ENCODE results near the gene MESP1.

Gene MESP1

DNA sequence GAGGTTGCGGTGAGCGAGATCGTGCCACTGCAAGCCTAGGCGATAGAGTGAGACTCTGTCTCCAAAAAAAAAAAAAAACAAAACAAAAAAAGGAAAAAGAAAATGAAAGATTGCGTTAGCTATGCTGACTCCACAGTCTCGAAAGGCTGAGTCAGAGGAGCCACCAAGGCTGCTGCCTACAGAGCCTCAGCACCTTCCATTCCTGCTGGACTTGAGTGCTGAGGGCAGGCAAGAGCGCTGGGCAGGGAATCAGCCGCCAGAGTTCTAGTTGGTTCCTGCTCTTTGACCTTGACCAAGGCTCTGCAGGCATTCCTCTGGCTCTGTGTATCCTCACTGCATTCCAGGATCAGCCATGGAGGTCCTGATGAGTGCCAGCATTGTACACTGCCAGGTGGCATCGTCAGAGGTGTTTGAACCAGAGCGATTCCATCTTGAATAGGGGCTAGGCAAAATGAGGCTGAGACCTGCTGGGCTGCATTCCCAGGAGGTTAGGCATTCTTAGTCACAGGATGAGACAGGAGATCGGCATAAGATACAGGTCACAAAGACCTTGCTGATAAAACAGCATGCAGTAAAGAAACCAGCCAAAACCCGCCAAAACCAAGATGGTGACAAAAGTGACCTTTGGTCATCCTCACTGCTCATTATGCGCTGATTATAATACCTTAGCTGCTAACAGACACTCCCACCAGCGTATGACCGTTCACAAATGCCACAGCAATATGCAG, 31.0 kb upstream of the MESP1 start:
- Histone ChIP-seq H3F3A (ENCODE audit: insufficient read depth) (no peaks in the 10 kb centered on the region), H3K4me2 (ENCODE audit: low read depth, low read length, poor library complexity, severe bottlenecking) (peak overlapping the region; percentile 13), H3K27me3 (ENCODE audit: low read length) (no peaks in the 10 kb centered on the region), H3K9me2 (replicated peaks; ENCODE audit: insufficient read depth, low read length) (no peaks in the 10 kb centered on the region), H3K27ac (ENCODE audit: low read depth, low read length) (no peak overlapping the region), H4K20me1 (ENCODE audit: low read depth, low read length) (no peaks in the 10 kb centered on the region), H3K36me3 (ENCODE audit: low read length) (no peaks in the 10 kb centered on the region), H3K9me3 (ENCODE audit: insufficient read depth, low read length) (no peaks in the 10 kb centered on the region), H3K4me3 (ENCODE audit: insufficient read depth, low read length, poor library complexity, severe bottlenecking) (no peak overlapping the region), H3K9ac (ENCODE audit: low read length) (no peak overlapping the region), H3K79me2 (ENCODE audit: insufficient read depth, low read length) (no peaks in the 10 kb centered on the region), H2AFZ (ENCODE audit: low read depth, low read length, severe bottlenecking) (no peak overlapping the region)
- no peak for TF ChIP-seq EZH2phosphoT487 (conservative IDR thresholded peaks at IDR 0.05; ENCODE audit: low read length)
- TF ChIP-seq, protein P1, sequence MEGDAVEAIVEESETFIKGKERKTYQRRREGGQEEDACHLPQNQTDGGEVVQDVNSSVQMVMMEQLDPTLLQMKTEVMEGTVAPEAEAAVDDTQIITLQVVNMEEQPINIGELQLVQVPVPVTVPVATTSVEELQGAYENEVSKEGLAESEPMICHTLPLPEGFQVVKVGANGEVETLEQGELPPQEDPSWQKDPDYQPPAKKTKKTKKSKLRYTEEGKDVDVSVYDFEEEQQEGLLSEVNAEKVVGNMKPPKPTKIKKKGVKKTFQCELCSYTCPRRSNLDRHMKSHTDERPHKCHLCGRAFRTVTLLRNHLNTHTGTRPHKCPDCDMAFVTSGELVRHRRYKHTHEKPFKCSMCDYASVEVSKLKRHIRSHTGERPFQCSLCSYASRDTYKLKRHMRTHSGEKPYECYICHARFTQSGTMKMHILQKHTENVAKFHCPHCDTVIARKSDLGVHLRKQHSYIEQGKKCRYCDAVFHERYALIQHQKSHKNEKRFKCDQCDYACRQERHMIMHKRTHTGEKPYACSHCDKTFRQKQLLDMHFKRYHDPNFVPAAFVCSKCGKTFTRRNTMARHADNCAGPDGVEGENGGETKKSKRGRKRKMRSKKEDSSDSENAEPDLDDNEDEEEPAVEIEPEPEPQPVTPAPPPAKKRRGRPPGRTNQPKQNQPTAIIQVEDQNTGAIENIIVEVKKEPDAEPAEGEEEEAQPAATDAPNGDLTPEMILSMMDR (IDR thresholded peaks at IDR 0.05; ENCODE audit: insufficient read depth, low read length, poor library complexity, severe bottlenecking), result no peak

DNA sequence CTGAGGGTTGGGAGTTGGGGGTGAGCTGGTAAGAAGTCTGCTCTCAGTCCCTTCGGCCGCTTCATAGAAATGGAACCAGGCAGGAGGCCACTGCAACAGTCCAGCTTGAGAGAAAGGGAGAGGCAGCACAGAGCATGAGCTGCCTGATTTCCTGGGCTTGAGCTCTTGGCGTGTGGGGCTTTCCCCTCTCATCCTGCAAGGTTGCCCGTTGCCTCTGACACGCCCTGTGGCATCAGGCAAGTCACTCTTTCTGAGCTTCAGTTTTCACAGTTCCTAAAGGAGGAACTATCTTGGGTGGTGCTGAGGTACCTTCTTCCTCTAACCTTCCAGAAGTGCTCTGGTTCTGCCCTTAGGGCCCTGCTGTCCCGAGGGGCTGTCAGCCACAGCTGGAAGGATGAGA, 30.0 kb upstream of the MESP1 start:
- H3K27ac ChIP-seq (ENCODE audit: low read depth, low read length), result no peak overlapping the region
- H4K20me1 ChIP-seq (ENCODE audit: low read depth, low read length), result no peaks in the 10 kb centered on the region
- H3F3A ChIP-seq (ENCODE audit: insufficient read depth), result no peaks in the 10 kb centered on the region
- H2AFZ ChIP-seq (ENCODE audit: low read depth, low read length, severe bottlenecking), result no peak overlapping the region
- no peak for TF ChIP-seq EZH2phosphoT487 (conservative IDR thresholded peaks at IDR 0.05; ENCODE audit: low read length)
- TF ChIP-seq, protein P1 (IDR thresholded peaks at IDR 0.05; ENCODE audit: insufficient read depth, low read length, poor library complexity, severe bottlenecking), result no peak
- no peaks in the 10 kb centered on the region for H3K36me3 ChIP-seq (ENCODE audit: low read length)
- no peak overlapping the region for H3K9ac ChIP-seq (ENCODE audit: low read length)
- no peaks in the 10 kb centered on the region for H3K79me2 ChIP-seq (ENCODE audit: insufficient read depth, low read length)
- H3K4me3 ChIP-seq (ENCODE audit: insufficient read depth, low read length, poor library complexity, severe bottlenecking), result no peak overlapping the region
- no peaks in the 10 kb centered on the region for H3K9me2 ChIP-seq (replicated peaks; ENCODE audit: insufficient read depth, low read length)
- H3K9me3 ChIP-seq (ENCODE audit: insufficient read depth, low read length), result no peaks in the 10 kb centered on the region
- no peak overlapping the region for H3K4me2 ChIP-seq (ENCODE audit: low read depth, low read length, poor library complexity, severe bottlenecking)
- H3K27me3 ChIP-seq (ENCODE audit: low read length), result no peaks in the 10 kb centered on the region

DNA sequence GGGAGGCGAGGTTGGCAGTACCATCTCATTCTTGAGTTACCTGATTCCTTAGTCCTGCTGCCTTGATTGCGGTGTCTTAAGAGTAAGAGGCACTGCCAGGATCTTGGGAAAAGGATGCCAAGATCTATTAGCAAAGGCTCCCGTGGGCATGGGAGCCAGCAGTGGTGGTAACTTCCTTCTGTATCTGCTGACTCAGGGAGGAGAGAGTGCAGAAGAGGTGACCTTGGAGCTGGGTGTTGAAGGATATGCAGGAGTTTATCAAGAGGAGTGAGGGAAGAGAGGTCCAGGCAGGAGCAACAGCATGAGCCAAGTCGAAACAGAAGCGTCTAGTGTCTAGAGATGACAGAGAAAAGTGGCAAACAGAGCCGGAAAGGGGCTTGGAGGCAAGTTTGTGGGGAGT, 29.6 kb upstream of the MESP1 start:
- Histone ChIP-seq H3K27me3 (ENCODE audit: low read length) (no peaks in the 10 kb centered on the region), H3K4me3 (ENCODE audit: insufficient read depth, low read length, poor library complexity, severe bottlenecking) (no peak overlapping the region), H4K20me1 (ENCODE audit: low read depth, low read length) (no peaks in the 10 kb centered on the region), H3F3A (ENCODE audit: insufficient read depth) (no peaks in the 10 kb centered on the region), H3K9me3 (ENCODE audit: insufficient read depth, low read length) (no peaks in the 10 kb centered on the region), H3K9ac (ENCODE audit: low read length) (no peak overlapping the region), H3K27ac (ENCODE audit: low read depth, low read length) (no peak overlapping the region), H3K36me3 (ENCODE audit: low read length) (no peaks in the 10 kb centered on the region), H3K9me2 (replicated peaks; ENCODE audit: insufficient read depth, low read length) (no peaks in the 10 kb centered on the region), H2AFZ (ENCODE audit: low read depth, low read length, severe bottlenecking) (no peak overlapping the region), H3K4me2 (ENCODE audit: low read depth, low read length, poor library complexity, severe bottlenecking) (no peak overlapping the region), H3K79me2 (ENCODE audit: insufficient read depth, low read length) (no peaks in the 10 kb centered on the region)
- TF ChIP-seq EZH2phosphoT487 (conservative IDR thresholded peaks at IDR 0.05; ENCODE audit: low read length), result no peak
- TF ChIP-seq, protein P1 (IDR thresholded peaks at IDR 0.05; ENCODE audit: insufficient read depth, low read length, poor library complexity, severe bottlenecking), result no peak
